ENCODE results near the gene ARG2. TPM values are rescaled to one million over a fixed set of nuclear protein-coding genes. Genes with fewer than 3 reads are reported as not detected.

ARG2 gene
- total RNA-seq, 2 donors from 2014 or later = 31.9 to 565 TPM

DNA sequence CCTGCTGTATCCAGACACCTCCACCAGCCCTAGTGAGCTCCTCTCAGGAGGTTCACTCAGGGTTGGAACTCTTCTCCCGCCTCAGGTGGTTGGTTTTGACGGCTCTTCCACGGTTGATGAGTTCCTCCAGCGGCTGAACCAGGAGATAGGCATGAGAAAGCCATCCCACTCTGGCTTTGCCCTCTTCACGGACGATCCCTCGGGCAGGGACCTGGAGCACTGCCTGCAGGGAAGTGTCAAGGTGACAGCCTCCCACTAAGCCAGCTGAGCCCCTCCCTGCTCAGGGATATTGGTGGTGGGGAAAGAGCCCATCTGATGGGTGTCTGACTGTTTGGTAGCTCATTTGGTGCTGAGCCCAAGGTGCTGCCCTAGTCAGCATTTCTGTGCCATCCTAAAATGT lies 40.1 kb upstream of the ARG2 start:
- no peak overlapping the region for H3K27ac ChIP-seq
- no peaks in the 10 kb centered on the region for H3K9me3 ChIP-seq
- 86% methylated on average over 7 of the region's 7 CpGs for WGBS
- TF ChIP-seq POLR2AphosphoS5 (IDR thresholded peaks at IDR 0.05) (no peak), POLR2A (IDR thresholded peaks at IDR 0.05) (no peak)
- TF ChIP-seq, protein P1, sequence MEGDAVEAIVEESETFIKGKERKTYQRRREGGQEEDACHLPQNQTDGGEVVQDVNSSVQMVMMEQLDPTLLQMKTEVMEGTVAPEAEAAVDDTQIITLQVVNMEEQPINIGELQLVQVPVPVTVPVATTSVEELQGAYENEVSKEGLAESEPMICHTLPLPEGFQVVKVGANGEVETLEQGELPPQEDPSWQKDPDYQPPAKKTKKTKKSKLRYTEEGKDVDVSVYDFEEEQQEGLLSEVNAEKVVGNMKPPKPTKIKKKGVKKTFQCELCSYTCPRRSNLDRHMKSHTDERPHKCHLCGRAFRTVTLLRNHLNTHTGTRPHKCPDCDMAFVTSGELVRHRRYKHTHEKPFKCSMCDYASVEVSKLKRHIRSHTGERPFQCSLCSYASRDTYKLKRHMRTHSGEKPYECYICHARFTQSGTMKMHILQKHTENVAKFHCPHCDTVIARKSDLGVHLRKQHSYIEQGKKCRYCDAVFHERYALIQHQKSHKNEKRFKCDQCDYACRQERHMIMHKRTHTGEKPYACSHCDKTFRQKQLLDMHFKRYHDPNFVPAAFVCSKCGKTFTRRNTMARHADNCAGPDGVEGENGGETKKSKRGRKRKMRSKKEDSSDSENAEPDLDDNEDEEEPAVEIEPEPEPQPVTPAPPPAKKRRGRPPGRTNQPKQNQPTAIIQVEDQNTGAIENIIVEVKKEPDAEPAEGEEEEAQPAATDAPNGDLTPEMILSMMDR (IDR thresholded peaks at IDR 0.05) = no peak
- H3K4me3 ChIP-seq = no peak overlapping the region
- H3K27me3 ChIP-seq (replicated peaks; ENCODE audit: insufficient read depth) = no peaks in the 10 kb centered on the region
- no peak for DNase-seq (ENCODE audit: low spot score)
- intact Hi-C loops (cut with DNase I) = loop anchor here (10.0 kb wide), 1 partner anchor 125 kb away; the partner anchor contains the start of gene RDH12
- no peaks in the 10 kb centered on the region for H3K4me1 ChIP-seq (replicated peaks)
- H3K36me3 ChIP-seq = no peaks in the 10 kb centered on the region

DNA sequence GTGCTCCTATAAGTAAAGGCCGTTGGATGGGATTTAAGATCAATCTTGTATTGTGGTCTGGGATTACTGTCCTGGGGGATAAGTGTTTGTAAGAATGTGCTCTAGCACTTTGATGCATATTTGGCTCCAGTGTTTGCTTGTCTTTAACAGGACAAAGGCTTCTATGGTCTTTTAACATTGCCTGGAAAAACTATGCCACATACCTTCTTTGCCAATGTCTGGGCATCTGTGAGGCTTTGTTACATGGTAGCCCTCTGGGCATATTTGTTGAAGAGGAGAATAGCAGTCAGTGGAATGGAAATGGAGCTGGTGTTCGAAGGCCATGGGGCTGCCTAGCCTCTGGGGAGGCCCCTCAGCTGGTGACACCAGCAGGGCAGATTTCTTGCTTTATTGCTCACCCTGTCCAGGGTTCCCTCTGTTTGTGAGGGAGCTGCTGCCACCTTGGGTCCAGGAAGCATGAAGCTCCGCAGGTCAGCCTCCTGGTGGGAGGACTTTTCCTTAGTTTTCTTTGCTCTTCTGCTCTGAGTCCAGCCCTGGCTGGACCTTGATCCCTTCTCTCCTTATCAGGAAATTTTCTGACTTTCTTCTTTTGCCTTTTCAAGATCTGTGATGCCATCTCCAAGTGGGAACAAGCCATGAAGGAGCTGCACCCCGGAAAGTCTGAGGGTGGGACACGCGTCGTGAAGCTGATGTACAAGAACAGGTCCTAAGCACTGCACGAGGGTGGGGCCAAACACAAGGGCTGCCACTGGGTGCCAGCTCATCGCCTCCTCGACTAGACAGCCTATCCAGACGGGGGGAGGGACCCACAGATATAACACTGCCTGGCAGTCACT lies 39.2 kb upstream of the ARG2 start:
- no peak for TF ChIP-seq POLR2AphosphoS5 (IDR thresholded peaks at IDR 0.05)
- no peak for TF ChIP-seq POLR2A (IDR thresholded peaks at IDR 0.05)
- TF ChIP-seq, protein P1 (IDR thresholded peaks at IDR 0.05) = no peak
- Histone ChIP-seq H3K9me3 (no peaks in the 10 kb centered on the region), H3K4me3 (no peak overlapping the region), H3K27me3 (replicated peaks; ENCODE audit: insufficient read depth) (no peaks in the 10 kb centered on the region), H3K36me3 (no peaks in the 10 kb centered on the region), H3K4me1 (replicated peaks) (no peaks in the 10 kb centered on the region), H3K27ac (no peak overlapping the region)
- 83% methylated on average over 11 of the region's 11 CpGs for WGBS
- no peak for DNase-seq (ENCODE audit: low spot score)
- intact Hi-C loops (cut with DNase I) = loop anchor here (10.0 kb wide), 1 partner anchor 124 kb away; the partner anchor contains the start of gene RDH12

DNA sequence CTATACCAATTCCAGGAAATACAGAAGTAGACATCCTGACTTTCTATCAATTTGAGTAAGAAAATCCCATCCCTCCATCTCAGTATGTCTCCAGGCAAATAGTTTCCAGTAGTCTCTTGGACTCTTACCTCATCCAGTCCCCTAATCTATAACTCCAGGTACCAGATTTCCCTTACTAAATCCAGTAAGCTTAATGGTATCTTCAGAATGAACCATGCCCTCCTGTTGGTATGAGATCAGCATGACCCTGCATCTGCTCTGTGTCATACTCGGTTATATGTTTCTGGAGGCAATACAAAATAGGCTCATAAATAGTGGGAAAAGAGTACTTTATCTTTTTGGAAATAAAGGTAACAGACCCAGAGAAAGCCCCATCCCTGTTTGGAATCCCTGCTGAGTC lies 38.1 kb upstream of the ARG2 start:
- intact Hi-C loops (cut with DNase I) = loop anchor here (10.0 kb wide), 1 partner anchor 123 kb away; the partner anchor contains the start of gene RDH12
- no peaks in the 10 kb centered on the region for H3K36me3 ChIP-seq

DNA sequence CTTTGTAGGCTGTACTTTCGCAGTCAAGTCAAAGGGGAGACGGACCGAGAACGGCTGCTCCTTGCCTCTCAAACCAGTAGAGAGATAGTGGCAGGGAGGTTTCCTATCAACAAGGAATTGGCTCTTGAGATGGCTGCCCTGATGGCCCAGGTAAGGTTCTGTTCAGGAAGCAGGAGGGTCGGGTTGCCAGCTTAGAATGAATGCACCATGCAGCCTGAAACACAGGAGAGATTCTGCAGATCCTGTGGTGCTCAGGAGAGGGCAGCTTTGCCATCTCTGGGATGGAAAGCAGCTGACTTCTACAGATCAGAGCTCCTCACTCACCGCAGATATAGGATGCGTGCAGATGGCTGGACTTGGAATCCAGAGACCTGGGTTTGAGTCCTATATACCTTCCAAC lies 37.7 kb upstream of the ARG2 start:
- no peaks in the 10 kb centered on the region for H3K36me3 ChIP-seq
- H3K4me3 ChIP-seq = no peak overlapping the region
- DNase-seq (ENCODE audit: low spot score) = no peak
- intact Hi-C loops (cut with DNase I) = loop anchor here (10.0 kb wide), 1 partner anchor 123 kb away; the partner anchor contains the start of gene RDH12
- H3K27me3 ChIP-seq (replicated peaks; ENCODE audit: insufficient read depth) = no peaks in the 10 kb centered on the region
- WGBS = 86% methylated on average over 7 of the region's 7 CpGs
- TF ChIP-seq, protein P1 (IDR thresholded peaks at IDR 0.05) = no peak
- no peak for TF ChIP-seq POLR2A (IDR thresholded peaks at IDR 0.05)
- TF ChIP-seq POLR2AphosphoS5 (IDR thresholded peaks at IDR 0.05) = no peak
- H3K27ac ChIP-seq = no peak overlapping the region
- H3K9me3 ChIP-seq = no peaks in the 10 kb centered on the region
- H3K4me1 ChIP-seq (replicated peaks) = no peaks in the 10 kb centered on the region

More for the DNA sequence above, 38.1 kb upstream of the ARG2 start:
- WGBS = 93% methylated on average over 1 of the region's 1 CpG
- H3K27me3 ChIP-seq (replicated peaks; ENCODE audit: insufficient read depth) = no peaks in the 10 kb centered on the region
- TF ChIP-seq, protein P1 (IDR thresholded peaks at IDR 0.05) = no peak
- no peak for TF ChIP-seq POLR2AphosphoS5 (IDR thresholded peaks at IDR 0.05)
- TF ChIP-seq POLR2A (IDR thresholded peaks at IDR 0.05) = no peak
- no peak overlapping the region for H3K27ac ChIP-seq
- H3K9me3 ChIP-seq = no peaks in the 10 kb centered on the region
- no peaks in the 10 kb centered on the region for H3K4me1 ChIP-seq (replicated peaks)
- H3K4me3 ChIP-seq = no peak overlapping the region
- DNase-seq (ENCODE audit: low spot score) = no peak
